ENCODE data around the gene DCLK1.

Gene DCLK1

GRCh38 chr13:35992964-35993363 lies 138.2 kb downstream of the DCLK1 start:
- no peak for TF ChIP-seq CTCF (IDR thresholded peaks at IDR 0.05)

GRCh38 chr13:35990196-35990595 lies 141.0 kb downstream of the DCLK1 start:
- TF ChIP-seq CTCF (IDR thresholded peaks at IDR 0.05): no peak

- no peak for TF ChIP-seq CTCF (IDR thresholded peaks at IDR 0.05)
Observed at GRCh38 chr13:35988648-35989081, 142.5 kb downstream of the DCLK1 start.

- no peak for TF ChIP-seq CTCF (IDR thresholded peaks at IDR 0.05)
Observed at GRCh38 chr13:35987572-35988513, 143.3 kb downstream of the DCLK1 start.

- no peak for TF ChIP-seq CTCF (IDR thresholded peaks at IDR 0.05)
Observed at GRCh38 chr13:35984776-35985453, 146.3 kb downstream of the DCLK1 start.

- no peak for TF ChIP-seq CTCF (IDR thresholded peaks at IDR 0.05)
Observed at GRCh38 chr13:35984287-35984686, 146.9 kb downstream of the DCLK1 start.

- TF ChIP-seq CTCF (IDR thresholded peaks at IDR 0.05): no peak
Observed at GRCh38 chr13:35983206-35983605, 148.0 kb downstream of the DCLK1 start.
